Tibial nerve (tissue), 4 donors: ENCODE data around the gene CYTH3. TPM values are rescaled to one million over a fixed set of nuclear protein-coding genes. Genes with fewer than 3 reads are reported as not detected.

ENCODE experiments used
- DNase-seq, 2 donors: peaks; one replicate each; pipeline ENCODE4 v3.0.0-alpha.2; 2019; ENCODE audit warnings: low spot score in 2 of 2
- H3K27ac ChIP-seq, 4 donors: fragments of 200-600 bp; sonication (generic) in 3 of 4; one replicate each; pipeline ENCODE4 v1.5.1; 2017 to 2019; ENCODE audit warnings: mild to moderate bottlenecking in 1 of 4
- H3K27me3 ChIP-seq, 2 donors: fragments of 200-600 bp; sonication (generic) in 1 of 2; one replicate each; pipeline versions ENCODE4 v1.5.1 to v1.6.0; 2017 to 2019
- H3K36me3 ChIP-seq, 3 donors: fragments of 200-600 bp; sonication (generic); one replicate each; pipeline ENCODE4 v1.5.1; 2018 to 2019
- H3K4me1 ChIP-seq, 4 donors: fragments of 200-600 bp; sonication (generic) in 3 of 4; one replicate each; pipeline ENCODE4 v1.5.1; 2017 to 2019
- H3K4me3 ChIP-seq, 4 donors: fragments of 200-600 bp; sonication (generic) in 3 of 4; one replicate each; pipeline ENCODE4 v1.5.1; 2017 to 2019; ENCODE audit warnings: mild to moderate bottlenecking in 1 of 4, moderate library complexity in 1 of 4
- H3K9me3 ChIP-seq, 4 donors: fragments of 200-600 bp; sonication (generic) in 3 of 4; one replicate each; pipeline ENCODE4 v1.5.1; 2017 to 2019
- CTCF ChIP-seq, 5 experiments: fragments of 200-600 bp in 3 of 5; fragments of 450-650 bp in 2 of 5; sonication (generic) in 3 of 5; IDR thresholded peaks; one replicate each; pipeline ENCODE4 v1.5.1; 2016 to 2019; ENCODE audit warnings: antibody characterized with exemption in 5 of 5, mild to moderate bottlenecking in 3 of 5, moderate library complexity in 2 of 5
- EP300 ChIP-seq, 2 donors: sonication (generic); formaldehyde crosslinking; IDR thresholded peaks; one replicate each; pipeline ENCODE4 v1.6.1; 2017; ENCODE audit warnings: antibody characterized with exemption in 2 of 2, mild to moderate bottlenecking in 1 of 2
- POLR2A ChIP-seq, 2 donors: fragments of 450-650 bp; IDR thresholded peaks; one replicate each; pipeline ENCODE4 v1.6.1; 2017; ENCODE audit warnings: antibody characterized with exemption in 2 of 2, mild to moderate bottlenecking in 2 of 2, moderate library complexity in 2 of 2
- whole genome bisulfite sequencing, 2 donors: methylation state at CpG; one replicate each; pipeline ENCODE4 v1.1.5; 2018; 5-methylcytosine and 5-hydroxymethylcytosine counted together
- total RNA-seq, 4 donors: library from RNA; depleted of rRNA; stranded (reverse); fragments of >200 nt; gene quantifications; one replicate each; pipeline ENCODE4 v1.1.0, GENCODE V29; 2016

The CYTH3 gene
- total RNA-seq, 4 donors from 2014 or later: 49.2 to 61.2 (median 53.2) TPM

- no peaks in the 10 kb centered on the region for H3K27me3 ChIP-seq
- peaks cover 0 to 32% (median 1%) of the 10 kb centered on the region in 4 donors for H3K4me1 ChIP-seq
- H3K4me3 ChIP-seq: no peak overlapping the region
- no peaks in the 10 kb centered on the region for H3K9me3 ChIP-seq
- 88 to 90% methylated on average over 17 of the region's 17 CpGs for WGBS, 2 donors
- H3K36me3 ChIP-seq: peaks cover 0 to 80% (median 11%) of the 10 kb centered on the region in 3 donors
- no peak for DNase-seq
- H3K27ac ChIP-seq: peak overlapping the region in 1 of 4 donors; percentile 69
- TF ChIP-seq CTCF (IDR thresholded peaks at IDR 0.05) (no peak), POLR2A (IDR thresholded peaks at IDR 0.05) (no peak), EP300 (IDR thresholded peaks at IDR 0.05) (no peak)
These were observed 109.0 kb downstream of the CYTH3 start for GRCh38 chr7:6163402-6163801.

DNA sequence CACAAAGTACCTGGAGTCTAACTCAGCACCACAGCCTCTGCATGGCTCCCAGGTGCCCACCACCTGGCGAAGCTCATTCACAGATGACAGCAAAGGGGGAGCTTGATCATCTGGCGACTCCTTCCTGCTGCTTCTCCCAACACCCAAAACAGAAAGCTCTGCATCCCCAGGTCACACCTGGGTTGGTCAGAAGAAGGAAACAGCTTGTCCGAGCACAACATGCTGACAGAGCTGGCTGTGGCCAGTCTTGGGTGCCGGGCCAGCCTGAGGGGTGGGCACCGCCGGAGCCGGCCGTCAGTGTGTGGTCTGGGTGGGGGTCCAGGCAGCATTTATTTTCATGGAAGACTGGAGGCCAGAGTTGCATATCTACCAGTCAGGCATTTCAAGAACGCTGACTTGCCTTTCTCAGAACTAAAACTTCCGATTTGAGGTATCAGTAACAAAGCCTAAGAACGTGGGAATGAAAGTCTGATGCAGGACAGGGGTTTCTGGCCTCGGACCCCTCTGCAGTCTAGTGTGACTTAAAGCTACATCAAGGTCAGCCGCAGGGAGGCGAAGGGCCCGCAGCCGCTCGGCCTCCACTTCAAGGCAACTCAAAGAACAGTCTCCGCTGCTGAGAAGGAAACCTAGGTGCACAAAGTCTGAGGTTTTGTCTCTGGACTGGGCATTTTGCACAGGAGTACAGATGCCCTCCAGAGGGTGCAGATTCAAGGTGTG, 109.6 kb downstream of the CYTH3 start:
- 91% methylated on average over 18 of the region's 18 CpGs for WGBS, 2 donors
- peak overlapping the region in 3 of 4 donors; percentile 41 to 69 (median 66) for H3K27ac ChIP-seq
- TF ChIP-seq CTCF (IDR thresholded peaks at IDR 0.05) (no peak), POLR2A (IDR thresholded peaks at IDR 0.05) (no peak), EP300 (IDR thresholded peaks at IDR 0.05) (no peak)
- no peaks in the 10 kb centered on the region for H3K27me3 ChIP-seq
- H3K4me1 ChIP-seq: peaks cover 0 to 32% (median 1%) of the 10 kb centered on the region in 4 donors
- H3K4me3 ChIP-seq: no peak overlapping the region
- no peaks in the 10 kb centered on the region for H3K9me3 ChIP-seq
- H3K36me3 ChIP-seq: peaks cover 0 to 82% (median 11%) of the 10 kb centered on the region in 3 donors
- no peak for DNase-seq

DNA sequence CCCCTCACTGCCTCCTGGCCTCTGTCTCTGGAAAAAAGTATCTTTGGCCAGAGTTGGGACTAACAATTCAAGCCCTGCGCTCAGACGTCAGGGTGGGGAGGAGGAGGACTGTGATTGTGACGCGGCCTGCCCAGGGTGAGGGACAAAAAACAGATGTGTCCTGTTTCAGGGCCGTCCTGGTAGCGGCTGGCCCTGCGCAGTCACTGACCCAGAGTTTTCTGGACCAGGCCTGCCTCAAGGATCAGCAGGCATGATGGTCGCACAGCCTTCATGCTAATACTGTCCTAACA, 110.1 kb downstream of the CYTH3 start:
- WGBS, 2 donors: 65 to 67% methylated on average over 8 of the region's 8 CpGs
- Histone ChIP-seq H3K27me3 (no peaks in the 10 kb centered on the region), H3K4me1 (peaks cover 0 to 29% (median 1%) of the 10 kb centered on the region in 4 donors), H3K9me3 (no peaks in the 10 kb centered on the region), H3K36me3 (peaks cover 0 to 82% (median 11%) of the 10 kb centered on the region in 3 donors), H3K27ac (peak overlapping the region in 3 of 4 donors; percentile 41 to 69 (median 66)), H3K4me3 (no peak overlapping the region)
- peak in 1 of 2 donors; percentile 45 for DNase-seq
- peak in 1 of 2 donors; percentile 31 for TF ChIP-seq EP300 (IDR thresholded peaks at IDR 0.05)
- TF ChIP-seq POLR2A (IDR thresholded peaks at IDR 0.05): no peak

DNA sequence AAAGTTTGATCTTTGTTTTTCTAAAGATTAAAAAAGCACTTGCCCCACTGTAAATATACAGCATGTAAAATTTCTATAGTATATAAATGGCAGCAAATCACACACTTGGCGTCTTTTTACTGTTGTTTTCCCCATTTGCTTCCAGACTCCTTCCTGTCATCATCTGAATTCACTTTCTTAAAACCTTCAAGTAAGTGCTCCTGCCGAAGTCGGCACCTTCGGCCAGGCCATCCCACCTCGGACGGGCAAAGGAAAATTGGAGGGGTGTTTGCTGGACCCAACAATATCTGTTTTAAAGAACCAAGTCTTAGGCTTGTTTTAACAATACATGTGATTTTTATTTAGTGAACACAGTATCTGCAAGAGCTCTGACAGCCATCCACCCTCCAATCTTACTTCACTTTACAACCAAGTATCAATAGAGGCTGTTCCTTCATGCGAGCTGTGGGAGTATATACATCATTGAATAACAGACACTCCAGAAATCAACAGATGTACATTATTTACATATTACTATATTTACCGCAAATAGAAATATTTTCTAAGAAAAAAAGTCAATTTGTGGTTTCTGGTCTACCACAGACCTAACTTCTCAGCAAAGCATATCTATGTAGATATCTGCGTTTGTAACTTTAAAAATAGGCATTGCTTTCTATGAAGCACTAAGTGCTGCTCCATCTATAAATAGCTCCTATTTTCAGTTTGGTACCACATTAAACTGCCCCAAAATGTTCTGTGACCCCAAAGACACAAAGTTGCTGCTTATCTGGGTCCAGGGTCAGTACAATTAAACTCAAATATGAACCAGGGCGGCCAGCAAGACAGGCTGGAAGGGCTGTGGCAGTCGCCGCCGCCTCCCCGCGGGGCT, 110.7 kb downstream of the CYTH3 start:
- Histone ChIP-seq H3K4me3 (no peak overlapping the region), H3K4me1 (peaks cover 0 to 29% (median 1%) of the 10 kb centered on the region in 4 donors), H3K9me3 (no peaks in the 10 kb centered on the region), H3K27ac (peak overlapping the region in 2 of 4 donors; percentile 66 to 69), H3K27me3 (no peaks in the 10 kb centered on the region), H3K36me3 (peaks cover 0 to 84% (median 15%) of the 10 kb centered on the region in 3 donors)
- TF ChIP-seq CTCF (IDR thresholded peaks at IDR 0.05): no peak
- no peak for TF ChIP-seq POLR2A (IDR thresholded peaks at IDR 0.05)
- TF ChIP-seq EP300 (IDR thresholded peaks at IDR 0.05): no peak
- WGBS, 2 donors: 78 to 80% methylated on average over 15 of the region's 15 CpGs
- DNase-seq: no peak

GRCh38 chr7:6160191-6160623, 112.2 kb downstream of the CYTH3 start:
- peak; percentile 59 for DNase-seq
- H3K9me3 ChIP-seq: no peaks in the 10 kb centered on the region
- H3K27me3 ChIP-seq: no peaks in the 10 kb centered on the region
- H3K4me3 ChIP-seq: no peak overlapping the region
- peaks cover 0 to 29% (median 1%) of the 10 kb centered on the region in 4 donors for H3K4me1 ChIP-seq
- H3K36me3 ChIP-seq: peaks cover 3 to 83% (median 12%) of the 10 kb centered on the region in 3 donors
- H3K27ac ChIP-seq: peak overlapping the region in 2 of 4 donors; percentile 65 to 80
- 22 to 24% methylated on average over 15 of the region's 15 CpGs for WGBS, 2 donors
- TF ChIP-seq EP300 (IDR thresholded peaks at IDR 0.05) (peak in 1 of 2 donors; percentile 54), POLR2A (IDR thresholded peaks at IDR 0.05) (no peak), CTCF (IDR thresholded peaks at IDR 0.05) (peak; percentile 60 to 91 (median 81))
